Endothelial cell of umbilical vein (primary cell): Measurements from ENCODE around the gene QARS1.

Source experiments
- EZH2 ChIP-seq: IDR thresholded peaks from 2 replicates; pipeline ENCODE4 v1.6.1; 2012; ENCODE audit warnings: borderline replicate concordance, low read depth, mild to moderate bottlenecking, moderate library complexity, low read length, inconsistent platforms; ENCODE audit not compliant: severe bottlenecking
- FOS ChIP-seq: IDR thresholded peaks from 2 replicates; pipeline ENCODE4 v1.6.1; 2011; ENCODE audit warnings: mild to moderate bottlenecking, low read length, moderate library complexity, borderline replicate concordance; ENCODE audit not compliant: insufficient read depth
- MAX ChIP-seq: IDR thresholded peaks from 2 replicates; pipeline ENCODE4 v1.6.1; 2011; ENCODE audit not compliant: insufficient read depth, insufficient read length
- MYC ChIP-seq: IDR thresholded peaks from one replicate; pipeline ENCODE4 v1.6.1; 2011; ENCODE audit warnings: mild to moderate bottlenecking, low read depth, low read length
- POLR2A ChIP-seq: IDR thresholded peaks from 2 replicates; pipeline ENCODE4 v1.6.1; 2012; ENCODE audit warnings: low read depth, mild to moderate bottlenecking, control low read depth, low read length
- POLR2AphosphoS5 ChIP-seq: IDR thresholded peaks from 2 replicates; pipeline ENCODE4 v1.6.1; 2012; ENCODE audit warnings: low read depth, mild to moderate bottlenecking, control low read depth, low read length, moderate library complexity; ENCODE audit not compliant: insufficient read depth
- TF ChIP-seq, protein P1 (sequence below), 2 donors: IDR thresholded peaks; 1 replicate in 1 of 2; 2 replicates in 1 of 2; pipeline ENCODE4 v1.5.1; 2011; ENCODE audit warnings: low read length in 2 of 2, mild to moderate bottlenecking in 2 of 2, moderate library complexity in 2 of 2, control low read depth in 1 of 2, inconsistent platforms in 1 of 2, low read depth in 1 of 2; ENCODE audit not compliant: insufficient read depth in 1 of 2; ENCODE audit errors: extremely low read depth in 1 of 2

DNA sequence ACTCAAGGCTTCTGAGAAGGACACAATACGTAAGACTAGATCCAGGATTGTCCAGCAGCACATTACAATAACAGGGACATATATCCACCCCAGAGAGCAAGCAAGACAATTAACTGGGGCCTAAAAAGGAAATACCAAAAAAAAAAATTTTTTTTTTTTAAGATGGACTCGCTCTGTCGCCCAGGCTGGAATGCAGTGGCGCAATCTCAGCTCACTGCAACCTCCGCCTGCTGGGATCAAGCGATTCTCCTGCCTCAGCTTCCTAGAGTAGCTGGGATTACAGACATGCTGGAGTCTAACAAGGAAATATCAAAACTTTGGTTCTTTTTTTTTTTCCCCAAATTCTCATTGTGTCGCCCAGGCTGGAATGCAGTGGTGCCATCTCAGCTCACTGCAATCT lies 46.5 kb downstream of the QARS1 start:
- TF ChIP-seq MYC (no peak), POLR2A (no peak), POLR2AphosphoS5 (no peak), MAX (no peak), FOS (no peak), EZH2 (no peak)
- TF ChIP-seq, protein P1, sequence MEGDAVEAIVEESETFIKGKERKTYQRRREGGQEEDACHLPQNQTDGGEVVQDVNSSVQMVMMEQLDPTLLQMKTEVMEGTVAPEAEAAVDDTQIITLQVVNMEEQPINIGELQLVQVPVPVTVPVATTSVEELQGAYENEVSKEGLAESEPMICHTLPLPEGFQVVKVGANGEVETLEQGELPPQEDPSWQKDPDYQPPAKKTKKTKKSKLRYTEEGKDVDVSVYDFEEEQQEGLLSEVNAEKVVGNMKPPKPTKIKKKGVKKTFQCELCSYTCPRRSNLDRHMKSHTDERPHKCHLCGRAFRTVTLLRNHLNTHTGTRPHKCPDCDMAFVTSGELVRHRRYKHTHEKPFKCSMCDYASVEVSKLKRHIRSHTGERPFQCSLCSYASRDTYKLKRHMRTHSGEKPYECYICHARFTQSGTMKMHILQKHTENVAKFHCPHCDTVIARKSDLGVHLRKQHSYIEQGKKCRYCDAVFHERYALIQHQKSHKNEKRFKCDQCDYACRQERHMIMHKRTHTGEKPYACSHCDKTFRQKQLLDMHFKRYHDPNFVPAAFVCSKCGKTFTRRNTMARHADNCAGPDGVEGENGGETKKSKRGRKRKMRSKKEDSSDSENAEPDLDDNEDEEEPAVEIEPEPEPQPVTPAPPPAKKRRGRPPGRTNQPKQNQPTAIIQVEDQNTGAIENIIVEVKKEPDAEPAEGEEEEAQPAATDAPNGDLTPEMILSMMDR (IDR thresholded peaks at IDR 0.05; ENCODE audit: extremely low read depth in 1 of 2, insufficient read depth in 1 of 2, low read depth in 1 of 2, low read length in 2 of 2) = no peak
